Measurements from ENCODE around the gene HCFC2.
"Not testable (repeated sequence)": the region's sequence is repeated elsewhere in the genome, so short reads cannot be mapped to it uniquely, and the experiment has no call there.

Gene HCFC2

GRCh38 chr12:104064031-104064841, at the start of gene HCFC2:
HCFC2 (plus strand) TSS chr12:104064531; CDS start chr12:104064561, 30 bp downstream.
- peak; percentile 92 for DNase-seq (ENCODE audit: low spot score)

GRCh38 chr12:104021862-104022261, 42.5 kb upstream of the HCFC2 start:
- DNase-seq (ENCODE audit: low spot score) = not testable (repeated sequence)

- DNase-seq (ENCODE audit: low spot score) = no peak
Observed at GRCh38 chr12:104022786-104023185, 41.5 kb upstream of the HCFC2 start.

- no peak for DNase-seq (ENCODE audit: low spot score)
Observed at GRCh38 chr12:104023710-104024109, 40.6 kb upstream of the HCFC2 start.

- no peak for DNase-seq (ENCODE audit: low spot score)
Observed at GRCh38 chr12:104024348-104024747, 40.0 kb upstream of the HCFC2 start.

- DNase-seq (ENCODE audit: low spot score) = no peak
Observed at GRCh38 chr12:104025771-104026170, 38.6 kb upstream of the HCFC2 start.

GRCh38 chr12:104026841-104027599, 37.3 kb upstream of the HCFC2 start:
- no peak for DNase-seq (ENCODE audit: low spot score)

- not testable (repeated sequence) for DNase-seq (ENCODE audit: low spot score)
Observed at GRCh38 chr12:104030596-104030995, 33.7 kb upstream of the HCFC2 start.

GRCh38 chr12:104036143-104036542, 28.2 kb upstream of the HCFC2 start:
- not testable (repeated sequence) for DNase-seq (ENCODE audit: low spot score)

GRCh38 chr12:104039769-104040168, 24.6 kb upstream of the HCFC2 start:
- DNase-seq (ENCODE audit: low spot score) = not testable (repeated sequence)

- no peak for DNase-seq (ENCODE audit: low spot score)
Observed at GRCh38 chr12:104042580-104042979, 21.8 kb upstream of the HCFC2 start.

GRCh38 chr12:104044158-104044557, 20.2 kb upstream of the HCFC2 start:
- no peak for DNase-seq (ENCODE audit: low spot score)

GRCh38 chr12:104046306-104046705, 18.0 kb upstream of the HCFC2 start:
- DNase-seq (ENCODE audit: low spot score) = no peak

GRCh38 chr12:104048162-104048561, 16.2 kb upstream of the HCFC2 start:
- DNase-seq (ENCODE audit: low spot score) = no peak

- no peak for DNase-seq (ENCODE audit: low spot score)
Observed at GRCh38 chr12:104048811-104049210, 15.5 kb upstream of the HCFC2 start.

- no peak for DNase-seq (ENCODE audit: low spot score)
Observed at GRCh38 chr12:104049278-104049902, 14.9 kb upstream of the HCFC2 start.

GRCh38 chr12:104049903-104050356, 14.4 kb upstream of the HCFC2 start, which contains the start of gene GLT8D2:
GLT8D2 (minus strand) TSS chr12:104050187; CDS start chr12:104019648, 30,539 bp downstream.
- DNase-seq (ENCODE audit: low spot score) = no peak

GRCh38 chr12:104050436-104050835, 13.9 kb upstream of the HCFC2 start:
- DNase-seq (ENCODE audit: low spot score) = no peak

- DNase-seq (ENCODE audit: low spot score) = no peak
Observed at GRCh38 chr12:104054681-104055346, 9.5 kb upstream of the HCFC2 start.

GRCh38 chr12:104055686-104056388, 8.5 kb upstream of the HCFC2 start:
- no peak for DNase-seq (ENCODE audit: low spot score)

- DNase-seq (ENCODE audit: low spot score) = no peak
Observed at GRCh38 chr12:104056419-104056972, 7.8 kb upstream of the HCFC2 start.
